ENCODE data around the gene OASL. TPM values are rescaled to one million over a fixed set of nuclear protein-coding genes. Genes with fewer than 3 reads are reported as not detected.

Gene OASL
- total and polyA plus RNA-seq, 9 of the 15 experiments (the other 6 are each of a cell fraction or from before 2014, with no cell fraction given) = 0.14 TPM; not detected in 8

DNA sequence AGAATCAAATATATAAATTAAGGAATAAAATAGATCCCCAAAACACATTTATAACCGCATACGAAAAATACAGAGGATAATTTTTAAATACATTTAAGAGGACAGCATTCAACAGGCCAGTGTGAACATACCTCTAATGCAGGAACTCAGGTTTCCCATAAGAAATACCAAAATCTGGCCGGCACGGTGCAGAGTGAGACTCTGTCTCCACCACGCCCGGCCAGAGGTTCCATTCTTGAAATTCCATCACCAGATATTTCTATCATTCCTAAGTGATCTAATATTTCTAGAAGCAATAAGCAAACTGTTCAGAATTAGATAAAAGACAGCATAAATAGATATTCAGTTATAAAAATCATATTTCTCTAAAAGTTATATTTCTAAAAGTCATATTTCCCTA lies 30.2 kb upstream of the OASL start:
- BruUV-seq (replicated peaks) = no TSS peak
- Histone ChIP-seq H3K79me2 (ENCODE audit: control insufficient read depth, insufficient read depth, low read length) (no peaks in the 10 kb centered on the region), H3K9ac (ENCODE audit: insufficient read depth in 1 of 2, low read depth in 2 of 2, low read length in 2 of 2) (no peak overlapping the region), H3K27ac (ENCODE audit: extremely low read depth, low read depth, low read length) (no peak overlapping the region), H4K20me1 (replicated peaks; ENCODE audit: control insufficient read depth, insufficient read depth, low read length) (no peaks in the 10 kb centered on the region; the same call in 1 of the 2 replicates), H2AFZ (ENCODE audit: low read depth, low read length) (no peak overlapping the region), H3K4me1 (replicated peaks in 1 of 2; ENCODE audit: control insufficient read depth in 2 of 2, insufficient read depth in 2 of 2, low read length in 2 of 2) (no peaks in the 10 kb centered on the region; a peak in 1 of 5 replicates), H3K9me3 (replicated peaks; ENCODE audit: control insufficient read depth, insufficient read depth, low read depth, low read length) (no peaks in the 10 kb centered on the region; the same call in 1 of the 2 replicates), H3K4me2 (ENCODE audit: insufficient read depth, low read length) (no peak overlapping the region), H3K27me3 (ENCODE audit: control insufficient read depth in 2 of 2, insufficient read depth in 2 of 2, low read length in 2 of 2) (peaks cover 13 to 18% of the 10 kb centered on the region in 2 experiments), H3K36me3 (ENCODE audit: control insufficient read depth, insufficient read depth, low read length) (no peaks in the 10 kb centered on the region), H3K4me3 (no peak overlapping the region), H3K9me1 (ENCODE audit: control insufficient read depth, insufficient read depth, low read length) (no peaks in the 10 kb centered on the region)
- WGBS (ENCODE audit: insufficient coverage, low coverage, missing lambda C conversion rate) = 30% methylated on average over 6 of the region's 6 CpGs
- no peak for TF ChIP-seq PHTF2 (CRISPR knock-in tag; IDR thresholded peaks at IDR 0.05)
- DNase-seq (ENCODE audit: extremely low read depth in 1 of 4, low spot score in 3 of 4) (no peak), ATAC-seq (no peak), FAIRE-seq (no peak)
- intact Hi-C loops (cut with micrococcal nuclease) = no loop called here
- in situ Hi-C loops (cut with MboI) = no loop called here
- ChIA-PET POLR2A (interaction anchor here (1.1 kb wide), 1 partner anchor 144 kb away, joined by 4 read pairs; no protein-coding TSS in a partner anchor), CTCF (ENCODE audit: low intra/inter-chr PET ratio) (interaction anchor here (0.7 kb wide), 1 partner anchor 66 kb away, joined by 3 read pairs; no protein-coding TSS in a partner anchor)

DNA sequence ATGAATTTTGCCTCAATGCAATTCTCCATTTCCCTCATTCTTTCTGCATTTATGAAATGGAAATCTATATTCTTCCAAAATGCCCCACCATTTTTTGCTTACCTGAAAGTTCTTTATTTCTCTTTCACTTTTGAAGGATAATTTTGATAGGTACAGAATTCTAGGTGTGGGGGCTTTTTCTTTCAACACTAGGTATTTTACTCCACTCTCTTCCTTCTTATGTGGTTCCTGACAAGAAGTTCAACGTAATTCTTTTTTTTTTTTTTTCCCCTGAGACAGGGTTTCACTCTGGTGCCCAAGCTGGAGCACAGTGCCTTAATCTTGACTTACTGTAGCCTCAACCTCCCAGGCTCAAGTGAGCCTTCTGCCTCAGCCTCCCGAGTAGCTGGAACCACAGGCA lies 26.3 kb upstream of the OASL start:
- CTCF ChIA-PET (ENCODE audit: low intra/inter-chr PET ratio) = interaction anchor here (0.7 kb wide), 1 partner anchor 487 kb away, joined by 4 read pairs; no protein-coding TSS in a partner anchor

More for the DNA sequence above, 26.3 kb upstream of the OASL start:
- Histone ChIP-seq H3K9me3 (replicated peaks; ENCODE audit: control insufficient read depth, insufficient read depth, low read depth, low read length) (no peaks in the 10 kb centered on the region), H3K9ac (ENCODE audit: insufficient read depth in 1 of 2, low read depth in 2 of 2, low read length in 2 of 2) (no peak overlapping the region), H3K4me1 (replicated peaks in 1 of 2; ENCODE audit: control insufficient read depth in 2 of 2, insufficient read depth in 2 of 2, low read length in 2 of 2) (no peaks in the 10 kb centered on the region; a peak in 1 of 5 replicates), H3K4me2 (ENCODE audit: insufficient read depth, low read length) (no peak overlapping the region), H3K27me3 (ENCODE audit: control insufficient read depth in 2 of 2, insufficient read depth in 2 of 2, low read length in 2 of 2) (peaks cover 18 to 22% of the 10 kb centered on the region in 2 experiments), H4K20me1 (replicated peaks; ENCODE audit: control insufficient read depth, insufficient read depth, low read length) (no peaks in the 10 kb centered on the region; the same call in 1 of the 2 replicates), H3K79me2 (ENCODE audit: control insufficient read depth, insufficient read depth, low read length) (no peaks in the 10 kb centered on the region), H2AFZ (ENCODE audit: low read depth, low read length) (no peak overlapping the region), H3K36me3 (ENCODE audit: control insufficient read depth, insufficient read depth, low read length) (no peaks in the 10 kb centered on the region), H3K27ac (ENCODE audit: extremely low read depth, low read depth, low read length) (no peak overlapping the region), H3K9me1 (ENCODE audit: control insufficient read depth, insufficient read depth, low read length) (no peaks in the 10 kb centered on the region), H3K4me3 (no peak overlapping the region)
- DNase-seq (ENCODE audit: extremely low read depth in 1 of 4, low spot score in 3 of 4) (no peak), FAIRE-seq (no peak), ATAC-seq (no peak)
- in situ Hi-C loops (cut with MboI) (no loop called here), intact Hi-C loops (cut with micrococcal nuclease) (no loop called here)
- TF ChIP-seq, protein P1, sequence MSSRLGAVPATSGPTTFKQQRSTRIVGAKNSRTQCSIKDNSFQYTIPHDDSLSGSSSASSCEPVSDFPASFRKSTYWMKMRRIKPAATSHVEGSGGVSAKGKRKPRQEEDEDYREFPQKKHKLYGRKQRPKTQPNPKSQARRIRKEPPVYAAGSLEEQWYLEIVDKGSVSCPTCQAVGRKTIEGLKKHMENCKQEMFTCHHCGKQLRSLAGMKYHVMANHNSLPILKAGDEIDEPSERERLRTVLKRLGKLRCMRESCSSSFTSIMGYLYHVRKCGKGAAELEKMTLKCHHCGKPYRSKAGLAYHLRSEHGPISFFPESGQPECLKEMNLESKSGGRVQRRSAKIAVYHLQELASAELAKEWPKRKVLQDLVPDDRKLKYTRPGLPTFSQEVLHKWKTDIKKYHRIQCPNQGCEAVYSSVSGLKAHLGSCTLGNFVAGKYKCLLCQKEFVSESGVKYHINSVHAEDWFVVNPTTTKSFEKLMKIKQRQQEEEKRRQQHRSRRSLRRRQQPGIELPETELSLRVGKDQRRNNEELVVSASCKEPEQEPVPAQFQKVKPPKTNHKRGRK (tag; IDR thresholded peaks at IDR 0.05) = peak; percentile 40; the same call in 1 of the 2 replicates
- TF ChIP-seq SIN3B (IDR thresholded peaks at IDR 0.05; ENCODE audit: low read depth) (no peak), RBM39 (optimal IDR thresholded peaks at IDR 0.05; ENCODE audit: low read depth, low read length) (no peak), CBFA2T2 (conservative IDR thresholded peaks at IDR 0.05) (no peak), PTTG1 (tag; IDR thresholded peaks at IDR 0.05; ENCODE audit: low read depth) (no peak)
- WGBS (ENCODE audit: insufficient coverage, low coverage, missing lambda C conversion rate) = 0% methylated on average over 2 of the region's 2 CpGs
- BruUV-seq (replicated peaks) = no TSS peak
- POLR2A ChIA-PET = interaction anchor here (0.8 to 2.2 kb wide), 2 partner anchors 13 to 14 kb away, joined by 5 to 6 read pairs; no protein-coding TSS in a partner anchor
